Glomerular visceral epithelial cell (primary cell): ENCODE results near the gene TRMT61B.

ENCODE experiments used
- DNase-seq: peaks from one replicate; pipeline ENCODE4 v3.0.0-alpha.2; 2016; ENCODE audit errors: extremely low spot score

Gene TRMT61B

GRCh38 chr2:28855977-28856376 is 14.1 kb downstream of the TRMT61B start:
- DNase-seq, result no peak

DNA sequence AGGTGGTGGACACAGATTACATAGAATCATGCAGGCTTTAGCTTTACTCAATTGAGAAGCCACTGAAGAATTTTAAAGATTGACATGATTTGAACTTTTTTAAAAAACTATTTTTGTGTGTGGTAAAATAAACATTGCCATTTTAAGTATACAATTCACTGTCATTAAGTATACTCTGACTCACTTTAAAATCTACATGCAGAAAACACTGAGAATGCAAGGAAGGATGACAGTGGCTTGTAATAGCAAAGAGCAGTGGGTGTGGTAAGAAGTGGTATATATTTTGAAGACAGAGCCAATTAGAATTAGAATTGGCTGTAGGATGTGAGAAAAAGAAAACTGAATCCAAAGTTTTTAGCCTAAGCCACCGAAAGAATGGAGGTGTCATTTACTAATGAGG is 14.9 kb downstream of the TRMT61B start:
- DNase-seq, result no peak

GRCh38 chr2:28842042-28842441 is 28.1 kb downstream of the TRMT61B start:
- no peak for DNase-seq

- DNase-seq, result no peak
Observed at GRCh38 chr2:28838971-28839370, 31.1 kb downstream of the TRMT61B start.

DNA sequence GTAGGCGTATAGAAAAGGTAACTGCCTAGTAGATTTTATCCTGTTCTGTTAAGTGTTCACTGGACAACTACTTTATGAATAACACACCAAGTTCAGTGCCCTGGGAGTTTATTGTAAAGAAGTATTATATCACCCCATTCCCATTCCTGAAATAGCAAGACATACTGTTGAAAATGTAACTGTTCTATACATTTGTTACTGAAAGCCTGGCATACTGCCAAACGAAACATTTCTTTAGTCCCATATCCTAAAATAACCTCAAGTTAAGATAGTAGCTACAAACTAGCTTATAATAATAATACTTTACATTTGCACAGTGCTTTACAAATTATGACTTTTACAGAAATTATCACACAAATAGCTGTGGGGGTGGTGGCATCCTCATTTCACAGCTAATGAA is 34.3 kb downstream of the TRMT61B start:
- no peak for DNase-seq

- DNase-seq, result no peak
Observed at GRCh38 chr2:28833740-28834470, 36.2 kb downstream of the TRMT61B start.

GRCh38 chr2:28828382-28828781 is 41.7 kb downstream of the TRMT61B start:
- no peak for DNase-seq

DNA sequence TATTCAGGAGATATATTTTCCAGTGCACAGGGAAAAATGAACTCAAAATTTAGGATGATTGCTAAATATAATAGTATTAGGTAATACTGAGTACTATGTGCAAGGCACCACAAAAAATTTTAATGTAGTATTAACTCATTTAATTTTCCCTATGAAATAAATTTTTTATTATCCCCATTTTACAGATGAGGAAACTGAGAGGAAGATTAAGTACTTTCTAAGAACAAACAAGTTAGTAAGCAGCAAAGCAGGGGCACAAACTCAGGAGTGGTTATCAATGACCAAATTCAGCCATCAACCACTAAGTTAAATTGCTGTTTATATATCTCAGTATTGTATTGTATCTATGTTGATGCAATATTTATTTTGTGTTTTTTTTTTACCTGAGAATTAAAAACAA is 45.2 kb downstream of the TRMT61B start:
- DNase-seq, result no peak

DNA sequence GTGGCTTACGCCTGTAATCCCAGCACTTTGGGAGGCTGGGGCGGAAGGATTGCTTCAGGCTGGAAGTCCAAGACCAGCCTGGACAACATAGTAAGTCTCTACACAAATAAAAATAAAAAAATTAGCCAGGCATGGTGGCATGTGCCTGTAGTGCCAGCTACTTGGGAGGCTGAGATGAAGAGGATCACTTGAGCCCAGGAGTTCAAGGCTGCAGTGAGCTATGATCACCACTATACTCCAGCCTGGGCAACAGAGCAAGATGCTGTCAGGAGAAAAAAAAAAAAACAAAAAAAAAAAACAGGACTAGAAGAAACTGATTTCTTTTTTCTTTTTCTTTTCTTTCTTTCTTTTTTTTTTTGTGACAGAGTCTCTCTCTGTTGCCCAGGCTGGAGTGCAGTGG is 45.9 kb downstream of the TRMT61B start:
- DNase-seq, result no peak

- DNase-seq, result no peak
Observed at GRCh38 chr2:28822036-28822435, 48.1 kb downstream of the TRMT61B start.

DNA sequence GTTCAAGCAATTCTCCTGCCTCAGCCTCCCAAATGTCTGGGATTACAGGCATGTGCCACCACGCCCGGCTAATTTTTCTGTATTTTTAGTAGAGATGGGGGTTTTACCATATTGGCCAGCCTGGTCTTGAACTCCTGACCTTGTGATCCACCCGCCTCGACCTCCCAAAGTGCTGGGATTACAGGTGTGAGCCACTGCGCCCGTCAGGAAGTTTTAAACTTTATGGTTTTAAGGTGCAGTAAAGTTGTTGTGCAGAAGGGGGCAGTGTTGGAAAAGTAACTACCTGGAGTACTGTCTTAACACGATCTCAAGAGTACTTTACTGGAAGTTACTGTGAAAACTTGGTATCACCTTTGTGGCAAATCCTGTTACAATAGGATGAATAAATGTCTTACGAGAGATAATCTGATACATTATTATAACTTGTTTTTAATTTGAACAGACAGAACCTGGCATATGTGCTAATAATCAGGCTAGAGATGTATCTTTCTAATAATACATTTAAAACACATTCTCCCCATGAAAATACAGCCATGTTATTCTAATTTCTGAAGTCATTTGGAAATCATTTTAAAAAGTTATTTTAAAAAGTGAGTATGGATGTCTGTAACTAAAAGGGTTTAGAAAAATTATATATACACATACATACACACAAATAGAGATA is 48.7 kb downstream of the TRMT61B start:
- DNase-seq, result peak; percentile 67

GRCh38 chr2:28818053-28818452 is 52.1 kb downstream of the TRMT61B start:
- no peak for DNase-seq

- DNase-seq, result peak; percentile 53
Observed at GRCh38 chr2:28810384-28811285, 59.5 kb downstream of the TRMT61B start, which contains the start of gene SPDYA. Gene SPDYA (plus strand): TSS chr2:28810834. CDS start chr2:28816015, 5,181 bp downstream.

DNA sequence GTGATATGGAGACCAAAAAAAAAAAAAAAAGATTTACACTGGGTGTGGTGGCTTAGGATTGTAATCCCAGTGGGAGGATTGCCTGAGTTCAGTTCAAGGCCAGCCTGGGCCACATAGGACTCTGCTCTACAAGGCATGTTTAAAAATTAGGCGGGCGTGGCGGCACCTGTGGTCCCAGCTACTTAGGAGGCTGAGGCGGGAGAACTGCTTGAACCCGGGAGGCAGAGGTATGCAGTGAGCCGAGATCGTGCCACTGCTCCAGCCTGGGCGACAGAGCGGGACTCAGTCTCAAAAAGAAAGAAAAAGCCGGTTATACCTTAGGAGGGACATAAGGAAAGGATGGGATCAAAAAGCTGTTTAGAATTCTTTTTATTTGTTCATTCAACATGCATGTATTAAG is 60.2 kb downstream of the TRMT61B start:
- no peak for DNase-seq

DNA sequence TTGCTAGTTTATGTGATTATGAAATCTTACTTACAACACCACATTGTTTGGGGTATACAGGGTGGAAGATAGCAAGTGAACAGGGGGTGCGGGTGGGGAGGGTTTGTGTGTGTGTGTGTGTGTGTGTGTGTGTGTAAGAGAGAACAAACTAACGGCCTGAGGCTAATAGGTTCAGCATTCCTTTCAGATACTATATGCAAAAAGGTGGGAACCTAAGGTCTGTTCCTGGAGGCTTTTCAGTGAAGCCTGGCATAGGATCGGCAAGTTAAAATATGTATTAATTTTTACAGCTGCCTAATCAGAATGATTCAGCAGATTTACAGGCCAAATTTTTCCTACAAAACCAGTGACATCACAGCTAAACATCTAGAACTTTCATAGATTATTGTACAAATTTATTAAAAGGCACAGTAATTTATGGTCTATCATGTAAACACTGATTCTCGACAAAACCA is 67.1 kb downstream of the TRMT61B start:
- DNase-seq, result no peak

GRCh38 chr2:28801726-28802125 is 68.4 kb downstream of the TRMT61B start:
- no peak for DNase-seq
